NB4 (cell line): ENCODE measurements around the gene RSKR.

Experiments
- POLR2A ChIP-seq: IDR thresholded peaks from 2 replicates; pipeline ENCODE4 v1.6.1; 2011; ENCODE audit warnings: mild to moderate bottlenecking; ENCODE audit not compliant: insufficient read length; ENCODE audit errors: extremely low read depth
- TF ChIP-seq, protein P1 (sequence below): IDR thresholded peaks from one replicate; pipeline ENCODE4 v1.5.1; 2012; ENCODE audit warnings: low read depth, low read length

DNA sequence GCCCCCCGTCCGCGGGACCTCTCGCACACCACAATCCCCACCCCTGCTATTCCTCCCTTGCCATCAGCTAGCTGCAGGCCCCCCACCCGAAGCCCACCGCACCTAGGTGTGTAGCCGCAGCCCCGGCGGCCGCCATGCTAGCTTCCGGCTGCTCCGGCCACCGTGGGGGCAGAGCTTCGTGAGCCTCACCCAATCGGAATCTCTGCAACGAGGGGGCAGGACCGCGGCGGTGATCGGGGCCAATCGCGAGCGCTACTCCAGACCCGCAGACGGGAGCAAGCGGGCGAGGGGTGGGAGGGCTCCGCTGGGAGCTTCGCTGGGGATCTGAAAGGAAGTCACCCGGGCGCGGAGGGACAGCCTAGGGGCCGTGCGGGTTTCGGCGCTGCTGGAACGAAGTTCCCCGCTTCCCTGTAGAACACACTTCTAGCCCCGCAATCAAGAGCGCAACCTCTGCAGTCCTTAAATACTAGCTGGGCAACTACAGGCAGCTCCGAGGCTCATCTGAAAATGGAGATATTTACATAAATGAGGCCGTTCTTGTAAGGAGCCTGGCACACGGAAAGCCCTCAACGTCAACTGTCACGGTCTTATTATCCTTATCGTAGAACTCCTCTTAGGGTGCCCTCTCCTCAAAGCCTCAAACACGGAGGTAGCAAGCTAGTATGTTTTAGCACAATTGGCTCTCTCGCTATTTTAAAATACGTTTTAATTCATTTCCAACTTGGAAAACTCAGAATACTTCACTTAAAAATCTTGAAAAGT is 42.4 kb downstream of the RSKR start, which contains the start of gene PIGS:
- TF ChIP-seq POLR2A = peak; percentile 76
- TF ChIP-seq, protein P1, sequence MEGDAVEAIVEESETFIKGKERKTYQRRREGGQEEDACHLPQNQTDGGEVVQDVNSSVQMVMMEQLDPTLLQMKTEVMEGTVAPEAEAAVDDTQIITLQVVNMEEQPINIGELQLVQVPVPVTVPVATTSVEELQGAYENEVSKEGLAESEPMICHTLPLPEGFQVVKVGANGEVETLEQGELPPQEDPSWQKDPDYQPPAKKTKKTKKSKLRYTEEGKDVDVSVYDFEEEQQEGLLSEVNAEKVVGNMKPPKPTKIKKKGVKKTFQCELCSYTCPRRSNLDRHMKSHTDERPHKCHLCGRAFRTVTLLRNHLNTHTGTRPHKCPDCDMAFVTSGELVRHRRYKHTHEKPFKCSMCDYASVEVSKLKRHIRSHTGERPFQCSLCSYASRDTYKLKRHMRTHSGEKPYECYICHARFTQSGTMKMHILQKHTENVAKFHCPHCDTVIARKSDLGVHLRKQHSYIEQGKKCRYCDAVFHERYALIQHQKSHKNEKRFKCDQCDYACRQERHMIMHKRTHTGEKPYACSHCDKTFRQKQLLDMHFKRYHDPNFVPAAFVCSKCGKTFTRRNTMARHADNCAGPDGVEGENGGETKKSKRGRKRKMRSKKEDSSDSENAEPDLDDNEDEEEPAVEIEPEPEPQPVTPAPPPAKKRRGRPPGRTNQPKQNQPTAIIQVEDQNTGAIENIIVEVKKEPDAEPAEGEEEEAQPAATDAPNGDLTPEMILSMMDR = no peak
